RWPE1 (cell line): Measurements from ENCODE around the gene ADIPOR2.

ENCODE experiments used
- CTCF ChIA-PET: fragments of 350-600 bp; sonication (Branson Sonifier 250); formaldehyde crosslinking; extraction: SDS; loops from one replicate; lab custom pipeline; 2021; lab: Yijun Ruan, JAX
- POLR2A ChIA-PET: fragments of 400-600 bp; formaldehyde crosslinking; extraction: SDS; loops from one replicate; lab custom pipeline; 2020; ENCODE audit warnings: antibody characterized with exemption; ENCODE audit not compliant: low non-redundant PET; lab: Yijun Ruan, JAX
- DNase-seq: peaks from one replicate; pipeline ENCODE4 v3.0.0; 2012; ENCODE audit warnings: low spot score
- H3K27ac ChIP-seq: fragments of 450-650 bp; 2 replicates; pipeline ENCODE4 v1.5.1; 2017
- TF ChIP-seq, protein P1 (sequence below): fragments of 450-650 bp; conservative IDR thresholded peaks from 2 replicates; pipeline ENCODE4 v1.5.1; 2017; ENCODE audit warnings: low read depth, mild to moderate bottlenecking

ADIPOR2 gene

DNA sequence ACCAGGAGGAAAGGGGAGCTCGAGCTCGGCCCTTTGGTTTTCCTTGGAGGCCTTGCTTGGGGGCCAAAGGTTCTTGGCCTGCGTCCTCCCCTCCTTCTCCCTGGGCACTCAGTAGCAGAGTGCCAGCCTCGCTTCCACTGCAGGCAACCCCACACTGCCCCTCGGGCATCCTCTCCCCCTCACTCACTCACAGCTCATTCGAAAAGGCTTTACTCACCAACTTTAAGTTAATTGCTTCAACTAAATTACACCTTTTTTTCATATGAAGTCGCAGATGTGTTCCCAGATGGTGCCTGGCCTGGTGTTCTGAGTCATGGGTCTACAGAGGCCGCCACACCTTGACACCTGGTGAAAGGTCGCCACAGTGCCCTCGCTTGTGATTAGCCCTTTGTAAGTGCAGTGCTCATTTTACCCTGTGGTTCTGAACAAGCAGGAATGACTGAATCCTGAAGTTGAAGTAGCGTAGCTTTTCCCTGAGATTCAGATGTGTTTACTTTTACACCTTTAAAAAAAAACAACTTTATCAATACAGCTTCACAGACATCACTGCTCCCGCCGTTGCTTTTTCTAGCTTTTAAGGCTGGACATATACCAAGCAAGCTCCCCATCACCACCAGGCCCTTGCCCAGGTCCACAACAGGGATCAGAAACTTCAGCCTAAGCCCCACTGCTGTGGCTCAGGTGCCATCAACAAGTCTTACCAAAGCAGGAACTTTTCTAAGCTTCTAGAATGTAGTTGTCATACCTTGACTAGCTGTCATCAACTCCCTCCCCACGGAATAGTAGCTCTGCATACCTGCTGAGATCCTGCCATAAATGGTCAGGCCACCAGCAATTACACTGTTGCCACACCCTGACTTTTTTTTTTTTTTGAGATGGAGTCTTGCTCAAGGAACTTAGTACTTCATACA is 20.3 kb upstream of the ADIPOR2 start:
- CTCF ChIA-PET = interaction anchor here (0.6 to 1.2 kb wide), 4 partner anchors 17 to 443 kb away, joined by 3 to 6 read pairs (median 4); no protein-coding TSS in a partner anchor
- DNase-seq = no peak
- no peak overlapping the region for H3K27ac ChIP-seq
- TF ChIP-seq, protein P1, sequence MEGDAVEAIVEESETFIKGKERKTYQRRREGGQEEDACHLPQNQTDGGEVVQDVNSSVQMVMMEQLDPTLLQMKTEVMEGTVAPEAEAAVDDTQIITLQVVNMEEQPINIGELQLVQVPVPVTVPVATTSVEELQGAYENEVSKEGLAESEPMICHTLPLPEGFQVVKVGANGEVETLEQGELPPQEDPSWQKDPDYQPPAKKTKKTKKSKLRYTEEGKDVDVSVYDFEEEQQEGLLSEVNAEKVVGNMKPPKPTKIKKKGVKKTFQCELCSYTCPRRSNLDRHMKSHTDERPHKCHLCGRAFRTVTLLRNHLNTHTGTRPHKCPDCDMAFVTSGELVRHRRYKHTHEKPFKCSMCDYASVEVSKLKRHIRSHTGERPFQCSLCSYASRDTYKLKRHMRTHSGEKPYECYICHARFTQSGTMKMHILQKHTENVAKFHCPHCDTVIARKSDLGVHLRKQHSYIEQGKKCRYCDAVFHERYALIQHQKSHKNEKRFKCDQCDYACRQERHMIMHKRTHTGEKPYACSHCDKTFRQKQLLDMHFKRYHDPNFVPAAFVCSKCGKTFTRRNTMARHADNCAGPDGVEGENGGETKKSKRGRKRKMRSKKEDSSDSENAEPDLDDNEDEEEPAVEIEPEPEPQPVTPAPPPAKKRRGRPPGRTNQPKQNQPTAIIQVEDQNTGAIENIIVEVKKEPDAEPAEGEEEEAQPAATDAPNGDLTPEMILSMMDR = no peak
- POLR2A ChIA-PET = no interaction called here

DNA sequence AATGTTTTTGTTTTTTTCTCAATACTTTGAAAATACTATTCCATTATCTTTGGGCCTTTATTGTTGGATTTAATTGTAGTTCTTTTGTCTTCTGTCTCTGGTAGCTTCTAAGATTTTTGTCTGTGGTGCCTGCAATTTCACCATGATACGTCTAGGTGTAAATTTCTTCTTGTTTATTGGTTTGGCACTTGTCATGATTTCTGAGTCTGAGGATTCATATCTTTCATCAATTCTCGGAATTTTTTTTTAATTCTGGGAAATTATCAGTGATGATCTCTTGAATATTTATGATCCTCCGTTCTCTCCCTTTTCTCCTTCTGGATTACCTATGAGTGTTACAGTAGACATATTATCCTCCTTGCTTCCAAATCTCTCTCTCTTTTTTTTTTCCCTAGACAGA is 14.8 kb upstream of the ADIPOR2 start:
- TF ChIP-seq, protein P1 = no peak
- POLR2A ChIA-PET = no interaction called here
- CTCF ChIA-PET = interaction anchor here (0.6 kb wide), 1 partner anchor 273 kb away, joined by 3 read pairs; no protein-coding TSS in a partner anchor
- no peak overlapping the region for H3K27ac ChIP-seq
- DNase-seq = no peak

GRCh38 chr12:1680804-1681492 is 9.9 kb upstream of the ADIPOR2 start:
- no peak for DNase-seq
- no peak overlapping the region for H3K27ac ChIP-seq
- ChIA-PET POLR2A (no interaction called here), CTCF (no interaction called here)
- TF ChIP-seq, protein P1 = no peak

DNA sequence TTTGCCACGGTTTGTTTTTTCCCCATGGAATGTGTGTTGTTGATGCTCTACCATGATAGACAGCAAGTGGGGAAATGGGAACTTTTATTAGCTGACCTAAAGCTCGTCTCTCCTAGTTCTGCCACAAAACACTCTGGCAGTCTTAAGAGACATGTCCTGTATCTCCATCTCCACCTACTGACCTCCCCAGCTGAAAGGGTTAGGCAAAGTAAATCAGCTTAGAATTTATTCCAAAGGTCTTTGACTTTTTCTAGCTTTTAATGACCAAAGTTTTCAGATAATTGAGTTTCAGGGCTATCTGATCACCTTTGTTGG is 9.4 kb upstream of the ADIPOR2 start:
- TF ChIP-seq, protein P1 = no peak
- no peak for DNase-seq
- POLR2A ChIA-PET = no interaction called here

DNA sequence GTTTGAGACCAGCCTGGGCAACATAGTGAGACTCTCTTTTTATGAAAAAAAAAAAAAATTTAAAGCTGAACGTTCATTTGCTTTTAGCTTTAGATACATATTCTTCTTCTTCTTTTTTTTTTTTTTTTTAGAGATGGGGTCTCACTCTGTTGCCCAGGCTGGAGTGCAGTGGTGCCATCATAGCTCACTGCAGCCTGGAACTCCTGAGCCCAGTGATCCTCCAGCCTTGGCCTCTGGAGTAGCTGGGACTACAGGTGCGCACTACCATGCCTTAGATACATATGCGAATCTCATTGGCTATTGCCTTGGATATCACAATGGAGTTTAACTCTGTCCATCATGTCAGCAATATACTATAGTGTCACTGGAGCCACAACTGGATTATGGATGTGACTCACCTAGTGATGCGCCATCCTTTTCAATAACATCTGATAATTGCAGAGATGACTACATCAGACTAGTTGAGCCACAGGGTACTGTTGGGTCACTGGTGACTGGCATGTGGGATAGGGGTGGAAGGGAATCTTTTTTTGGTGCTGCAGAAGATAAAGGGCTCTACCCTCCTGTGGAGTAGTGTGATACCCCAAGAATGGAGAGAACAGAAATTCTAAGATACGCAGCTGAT is 2.7 kb upstream of the ADIPOR2 start:
- H3K27ac ChIP-seq = no peak overlapping the region
- DNase-seq = no peak
- ChIA-PET POLR2A (no interaction called here), CTCF (no interaction called here)
- TF ChIP-seq, protein P1 = no peak

More for the DNA sequence above, 9.4 kb upstream of the ADIPOR2 start:
- CTCF ChIA-PET = no interaction called here
- H3K27ac ChIP-seq = no peak overlapping the region
